ENCODE measurements around the gene SURF2.
"Not testable (repeated sequence)": the region's sequence is repeated elsewhere in the genome, so short reads cannot be mapped to it uniquely, and the experiment has no call there.

DNA sequence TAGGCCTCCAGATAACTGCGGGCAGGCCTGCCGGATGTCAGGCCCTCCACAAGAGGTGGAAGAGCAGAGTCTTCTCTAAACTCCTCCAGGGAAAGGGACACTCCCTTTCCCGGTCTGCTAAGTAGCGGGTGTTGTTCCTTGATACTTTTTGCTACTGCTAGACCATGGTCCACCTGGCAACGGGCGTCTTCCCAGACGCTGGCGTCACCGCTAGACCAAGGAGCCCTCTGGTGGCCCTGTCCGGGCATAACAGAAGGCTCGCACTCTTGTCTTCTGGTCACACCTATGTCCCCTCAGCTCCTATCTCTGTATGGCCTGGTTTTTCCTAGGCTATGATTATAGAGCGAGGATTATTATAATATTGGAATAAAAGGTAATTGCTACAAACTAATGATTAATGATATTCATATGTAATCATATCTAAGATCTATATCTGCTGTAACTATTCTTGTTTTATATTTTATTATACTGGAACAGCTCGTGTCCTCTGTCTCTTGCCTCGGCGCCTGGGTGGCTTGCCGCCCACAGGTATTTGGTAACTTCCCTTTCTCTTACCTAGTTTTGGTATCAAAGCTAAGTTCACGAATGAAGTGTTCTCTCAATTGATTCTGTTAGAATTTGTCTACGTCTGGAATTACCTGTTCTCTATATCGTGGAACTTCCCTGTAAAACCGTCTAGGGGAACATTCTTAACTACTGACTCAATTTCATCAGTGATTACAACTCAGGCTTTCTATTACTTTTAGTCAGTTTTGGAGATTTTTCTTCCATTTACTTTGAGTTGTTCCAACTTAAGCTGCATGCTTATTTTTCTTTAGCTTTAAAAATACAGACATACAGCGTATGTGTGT is 26.8 kb upstream of the SURF2 start:
- TF ChIP-seq NFE2L1 (tag; IDR thresholded peaks at IDR 0.05; ENCODE audit: borderline replicate concordance, low read depth); SP1 (CRISPR knock-in tag; IDR thresholded peaks at IDR 0.05); NFYB (IDR thresholded peaks at IDR 0.05; ENCODE audit: extremely low read depth, insufficient read length); ZFX (CRISPR knock-in tag; IDR thresholded peaks at IDR 0.05); HDGF (IDR thresholded peaks at IDR 0.05); ESRRA (IDR thresholded peaks at IDR 0.05; ENCODE audit: borderline replicate concordance, low read depth); BHLHE40 (IDR thresholded peaks at IDR 0.05; ENCODE audit: low read length): not testable (repeated sequence)
- TF ChIP-seq CTCF (IDR thresholded peaks at IDR 0.05 in 2 of 3, conservative IDR thresholded peaks at IDR 0.05 in 1 of 3; ENCODE audit: insufficient read depth in 2 of 3, low read depth in 1 of 3, low read length in 3 of 3): peak; percentile 68 to 73 (median 73)
- TF ChIP-seq, protein P1, sequence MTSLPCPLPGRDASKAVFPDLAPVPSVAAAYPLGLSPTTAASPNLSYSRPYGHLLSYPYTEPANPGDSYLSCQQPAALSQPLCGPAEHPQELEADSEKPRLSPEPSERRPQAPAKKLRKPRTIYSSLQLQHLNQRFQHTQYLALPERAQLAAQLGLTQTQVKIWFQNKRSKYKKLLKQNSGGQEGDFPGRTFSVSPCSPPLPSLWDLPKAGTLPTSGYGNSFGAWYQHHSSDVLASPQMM (CRISPR knock-in tag; IDR thresholded peaks at IDR 0.05): not testable (repeated sequence)
